ENCODE results near the gene REXO4.

DNA sequence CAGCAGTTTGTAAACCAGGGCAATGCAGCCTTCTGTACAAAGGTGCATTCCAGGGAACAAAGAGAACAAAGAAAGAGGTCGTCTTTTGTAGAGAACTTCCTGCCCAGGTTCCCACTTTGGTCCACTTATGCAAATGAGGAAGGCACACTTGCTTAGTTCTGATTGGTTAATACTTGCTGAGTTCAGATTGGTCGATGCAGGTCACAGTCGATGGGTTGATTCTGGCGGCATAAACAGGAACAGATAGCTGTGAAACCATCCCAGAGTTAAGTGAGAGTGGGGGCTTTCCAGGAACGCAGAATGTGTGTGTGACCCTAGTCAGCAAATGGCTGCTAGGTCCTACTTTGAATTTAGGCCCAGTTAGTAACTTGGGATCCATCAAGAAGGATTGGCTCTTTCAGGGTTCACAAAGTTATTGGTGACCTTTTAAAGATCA, 2.6 kb upstream of the REXO4 start:
- TF ChIP-seq, protein P1, sequence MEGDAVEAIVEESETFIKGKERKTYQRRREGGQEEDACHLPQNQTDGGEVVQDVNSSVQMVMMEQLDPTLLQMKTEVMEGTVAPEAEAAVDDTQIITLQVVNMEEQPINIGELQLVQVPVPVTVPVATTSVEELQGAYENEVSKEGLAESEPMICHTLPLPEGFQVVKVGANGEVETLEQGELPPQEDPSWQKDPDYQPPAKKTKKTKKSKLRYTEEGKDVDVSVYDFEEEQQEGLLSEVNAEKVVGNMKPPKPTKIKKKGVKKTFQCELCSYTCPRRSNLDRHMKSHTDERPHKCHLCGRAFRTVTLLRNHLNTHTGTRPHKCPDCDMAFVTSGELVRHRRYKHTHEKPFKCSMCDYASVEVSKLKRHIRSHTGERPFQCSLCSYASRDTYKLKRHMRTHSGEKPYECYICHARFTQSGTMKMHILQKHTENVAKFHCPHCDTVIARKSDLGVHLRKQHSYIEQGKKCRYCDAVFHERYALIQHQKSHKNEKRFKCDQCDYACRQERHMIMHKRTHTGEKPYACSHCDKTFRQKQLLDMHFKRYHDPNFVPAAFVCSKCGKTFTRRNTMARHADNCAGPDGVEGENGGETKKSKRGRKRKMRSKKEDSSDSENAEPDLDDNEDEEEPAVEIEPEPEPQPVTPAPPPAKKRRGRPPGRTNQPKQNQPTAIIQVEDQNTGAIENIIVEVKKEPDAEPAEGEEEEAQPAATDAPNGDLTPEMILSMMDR (IDR thresholded peaks at IDR 0.05): no peak
- TF ChIP-seq POLR2A (IDR thresholded peaks at IDR 0.05): no peak

All from gastroesophageal sphincter (tissue), 3 donors.